ENCODE measurements around the gene CCR7. TPM values are rescaled to one million over a fixed set of nuclear protein-coding genes. Genes with fewer than 3 reads are reported as not detected.

CCR7 gene
- total and polyA plus RNA-seq, 2 of the 13 experiments (the other 11 are each of a cell fraction or from before 2014, with no cell fraction given) = 0.04 to 0.53 TPM

- no peak for TF ChIP-seq HNRNPK (IDR thresholded peaks at IDR 0.05; ENCODE audit: low read depth, low read length, poor library complexity, severe bottlenecking)
- no peak for TF ChIP-seq TRAFD1 (CRISPR knock-in tag; IDR thresholded peaks at IDR 0.05; ENCODE audit: borderline replicate concordance)
- TF ChIP-seq AFF4 (CRISPR knock-in tag; IDR thresholded peaks at IDR 0.05) = 0 out of 2 replicates have a peak, but pooled peaks have one; percentile 63
- peak; percentile 99 for TF ChIP-seq KDM3A (CRISPR knock-in tag; IDR thresholded peaks at IDR 0.05; ENCODE audit: low read depth)
- TF ChIP-seq KAT2B (IDR thresholded peaks at IDR 0.05; ENCODE audit: borderline replicate concordance, low read depth, low read length) = no peak
- TF ChIP-seq ZNF124 (CRISPR knock-in tag; IDR thresholded peaks at IDR 0.05) = peak; percentile 89
- TF ChIP-seq ZNF724P (CRISPR knock-in tag; IDR thresholded peaks at IDR 0.05; ENCODE audit: borderline replicate concordance) = no peak
- no peak for TF ChIP-seq ZNF550 (CRISPR knock-in tag; IDR thresholded peaks at IDR 0.05; ENCODE audit: borderline replicate concordance)
- no peak for TF ChIP-seq FLYWCH1 (CRISPR knock-in tag; IDR thresholded peaks at IDR 0.05)
- TF ChIP-seq ZFP36L2 (CRISPR knock-in tag; IDR thresholded peaks at IDR 0.05) = no peak
- 0 out of 2 replicates have a peak, but pooled peaks have one; percentile 23 for TF ChIP-seq NFYB (CRISPR knock-in tag; IDR thresholded peaks at IDR 0.05)
- peak; percentile 92 for TF ChIP-seq FOSL2 (CRISPR knock-in tag; IDR thresholded peaks at IDR 0.05)
- TF ChIP-seq ZNF333 (CRISPR knock-in tag; IDR thresholded peaks at IDR 0.05; ENCODE audit: borderline replicate concordance) = no peak
- TF ChIP-seq ZNF746 (CRISPR knock-in tag; IDR thresholded peaks at IDR 0.05) = peak; percentile 82
- peak; percentile 40; the same call in 1 of the 2 replicates for TF ChIP-seq ZNF557 (CRISPR knock-in tag; IDR thresholded peaks at IDR 0.05)
- no peak for TF ChIP-seq NCOA5 (CRISPR knock-in tag; IDR thresholded peaks at IDR 0.05)
- TF ChIP-seq TIGD3 (CRISPR knock-in tag; IDR thresholded peaks at IDR 0.05; ENCODE audit: borderline replicate concordance) = no peak
- TF ChIP-seq ZNF720 (CRISPR knock-in tag; IDR thresholded peaks at IDR 0.05) = 0 out of 2 replicates have a peak, but pooled peaks have one; percentile 40
- peak; percentile 62; the same call in 1 of the 2 replicates for TF ChIP-seq NFKB2 (CRISPR knock-in tag; IDR thresholded peaks at IDR 0.05; ENCODE audit: borderline replicate concordance)
- 0 out of 2 replicates have a peak, but pooled peaks have one; percentile 84 for TF ChIP-seq ZNF703 (CRISPR knock-in tag; IDR thresholded peaks at IDR 0.05; ENCODE audit: borderline replicate concordance)
- peak; percentile 93 for TF ChIP-seq CCDC6 (CRISPR knock-in tag; IDR thresholded peaks at IDR 0.05)
- peak; percentile 79 for TF ChIP-seq MXD3 (CRISPR knock-in tag; IDR thresholded peaks at IDR 0.05)
- TF ChIP-seq RFX1 (IDR thresholded peaks at IDR 0.05) = no peak
- no peak for TF ChIP-seq PCBP1 (IDR thresholded peaks at IDR 0.05; ENCODE audit: borderline replicate concordance, low read depth, low read length)
Measured at GRCh38 chr17:40548982-40549685, 16.1 kb downstream of the CCR7 start (continued).
